ENCODE data around the gene AK3.

- no peak for TF ChIP-seq REST (IDR thresholded peaks at IDR 0.05; ENCODE audit: insufficient read depth in 1 of 2, low read depth in 2 of 2, low read length in 1 of 2)
- TF ChIP-seq CTCF (IDR thresholded peaks at IDR 0.05) = no peak
- TF ChIP-seq SIN3A (IDR thresholded peaks at IDR 0.05; ENCODE audit: borderline replicate concordance, insufficient read depth, low read depth, low read length) = no peak
These were observed 50.9 kb downstream of the AK3 start for GRCh38 chr9:4690144-4690543.

Data from Panc1 (cell line).